SU-DHL-6 (cell line): ENCODE data around the gene RING1.

Experiments
- H2AFZ ChIP-seq: fragments of 200-600 bp; sonication (generic); 2 replicates; pipeline ENCODE4 v1.6.1; 2014; ENCODE audit warnings: low read depth, mild to moderate bottlenecking, moderate library complexity, mixed read lengths, antibody characterized with exemption, low read length; ENCODE audit not compliant: severe bottlenecking
- H3F3A ChIP-seq: fragments of 200-600 bp; shearing (Covaris generic); 2 replicates; pipeline ENCODE4 v1.6.0; 2016; ENCODE audit warnings: antibody characterized with exemption, mild to moderate bottlenecking; ENCODE audit not compliant: insufficient read depth
- H3K27ac ChIP-seq: fragments of 200-600 bp; sonication (generic); 2 replicates; pipeline ENCODE4 v1.5.1; 2016; ENCODE audit warnings: low read depth, mild to moderate bottlenecking, low read length, moderate library complexity, mixed read lengths
- H3K27me3 ChIP-seq: fragments of 200-600 bp; sonication (generic), shearing (Covaris generic); 2 replicates; pipeline ENCODE4 v1.6.0; 2014; ENCODE audit warnings: mild to moderate bottlenecking, low read length
- H3K36me3 ChIP-seq: fragments of 200-600 bp; sonication (generic); 2 replicates; pipeline ENCODE4 v1.6.1; 2014; ENCODE audit warnings: mild to moderate bottlenecking, low read length, mixed read lengths
- H3K4me2 ChIP-seq: fragments of 300-600, 200-600 bp; shearing (Covaris generic), sonication (generic); 2 replicates; pipeline ENCODE4 v1.6.0; 2014; ENCODE audit warnings: low read length, low read depth, mild to moderate bottlenecking; ENCODE audit not compliant: poor library complexity, severe bottlenecking
- H3K4me3 ChIP-seq: fragments of 200-600 bp; sonication (generic); 2 replicates; pipeline ENCODE4 v1.5.1; 2014; ENCODE audit warnings: antibody characterized with exemption, low read length, mild to moderate bottlenecking, mixed read lengths; ENCODE audit not compliant: insufficient read depth, poor library complexity, severe bottlenecking
- H3K79me2 ChIP-seq: fragments of 200-600 bp; sonication (generic); 2 replicates; pipeline ENCODE4 v1.6.1; 2014; ENCODE audit warnings: mild to moderate bottlenecking, low read length, moderate library complexity; ENCODE audit not compliant: insufficient read depth
- H3K9ac ChIP-seq: fragments of 200-600 bp; sonication (generic); 2 replicates; pipeline ENCODE4 v1.7.0; 2014; ENCODE audit warnings: mild to moderate bottlenecking, low read length
- H3K9me2 ChIP-seq: fragments of 200-600 bp; sonication (generic); replicated peaks from 2 replicates; pipeline ENCODE4 v1.6.1; 2014; ENCODE audit warnings: low read length; ENCODE audit not compliant: insufficient read depth
- H3K9me3 ChIP-seq: fragments of 200-600 bp; sonication (generic); 2 replicates; pipeline ENCODE4 v1.6.1; 2014; ENCODE audit warnings: low read length, mixed read lengths; ENCODE audit not compliant: insufficient read depth
- H4K20me1 ChIP-seq: fragments of 200-600 bp; sonication (generic); 2 replicates; pipeline ENCODE4 v1.6.1; 2014; ENCODE audit warnings: low read depth, mild to moderate bottlenecking, antibody characterized with exemption, low read length, moderate library complexity, mixed read lengths
- CTCF ChIP-seq: fragments of 200-600 bp; sonication (generic); IDR thresholded peaks from one replicate; pipeline ENCODE4 v1.5.1; 2017; ENCODE audit warnings: antibody characterized with exemption, mild to moderate bottlenecking, low read length, moderate library complexity; ENCODE audit not compliant: insufficient read depth, poor library complexity, severe bottlenecking
- EZH2phosphoT487 ChIP-seq: fragments of 200-600 bp; sonication (generic), shearing (Covaris generic); conservative IDR thresholded peaks from 2 replicates; pipeline ENCODE4 v1.6.1; 2018; ENCODE audit warnings: mild to moderate bottlenecking, antibody characterized with exemption, low read length, moderate library complexity, mixed read lengths

Gene RING1

GRCh38 chr6:33213166-33213988 lies 5.1 kb downstream of the RING1 start:
- H4K20me1 ChIP-seq = no peaks in the 10 kb centered on the region
- H3K4me2 ChIP-seq = no peak overlapping the region
- H3K27ac ChIP-seq = no peak overlapping the region
- H3K9me3 ChIP-seq = no peaks in the 10 kb centered on the region
- peaks cover 6% of the 10 kb centered on the region for H3F3A ChIP-seq
- H3K36me3 ChIP-seq = no peaks in the 10 kb centered on the region
- no peak overlapping the region for H2AFZ ChIP-seq
- no peaks in the 10 kb centered on the region for H3K27me3 ChIP-seq
- H3K79me2 ChIP-seq = no peaks in the 10 kb centered on the region
- H3K9ac ChIP-seq = no peak overlapping the region
- H3K9me2 ChIP-seq = no peaks in the 10 kb centered on the region
- no peak overlapping the region for H3K4me3 ChIP-seq
- TF ChIP-seq EZH2phosphoT487 (no peak), CTCF (no peak)

GRCh38 chr6:33213989-33214335 lies 5.7 kb downstream of the RING1 start:
- Histone ChIP-seq H3K9ac (no peak overlapping the region), H3K36me3 (no peaks in the 10 kb centered on the region), H3K27ac (no peak overlapping the region), H4K20me1 (no peaks in the 10 kb centered on the region), H3K27me3 (no peaks in the 10 kb centered on the region), H2AFZ (no peak overlapping the region), H3K9me2 (no peaks in the 10 kb centered on the region), H3K9me3 (no peaks in the 10 kb centered on the region), H3K4me2 (no peak overlapping the region), H3F3A (peaks cover 3% of the 10 kb centered on the region), H3K4me3 (no peak overlapping the region), H3K79me2 (no peaks in the 10 kb centered on the region)
- TF ChIP-seq EZH2phosphoT487 (no peak), CTCF (no peak)

- Histone ChIP-seq H3K4me2 (no peak overlapping the region), H3K27ac (no peak overlapping the region), H3K27me3 (no peaks in the 10 kb centered on the region), H3K79me2 (no peaks in the 10 kb centered on the region), H3K36me3 (no peaks in the 10 kb centered on the region), H4K20me1 (no peaks in the 10 kb centered on the region), H2AFZ (no peak overlapping the region), H3F3A (no peaks in the 10 kb centered on the region), H3K9me3 (no peaks in the 10 kb centered on the region), H3K9me2 (no peaks in the 10 kb centered on the region), H3K9ac (no peak overlapping the region), H3K4me3 (no peak overlapping the region)
- TF ChIP-seq CTCF (no peak), EZH2phosphoT487 (no peak)
Observed at GRCh38 chr6:33215271-33216116, 7.2 kb downstream of the RING1 start.
